NCI-H69 (cell line): Measurements from ENCODE around the gene RSRC1.
"Not testable (repeated sequence)": the region's sequence is repeated elsewhere in the genome, so short reads cannot be mapped to it uniquely, and the experiment has no call there.

ENCODE experiments used
- DNase-seq: peaks from one replicate; lab custom pipeline; 2025; lab: John Stamatoyannopoulos, UW

RSRC1 gene

DNA sequence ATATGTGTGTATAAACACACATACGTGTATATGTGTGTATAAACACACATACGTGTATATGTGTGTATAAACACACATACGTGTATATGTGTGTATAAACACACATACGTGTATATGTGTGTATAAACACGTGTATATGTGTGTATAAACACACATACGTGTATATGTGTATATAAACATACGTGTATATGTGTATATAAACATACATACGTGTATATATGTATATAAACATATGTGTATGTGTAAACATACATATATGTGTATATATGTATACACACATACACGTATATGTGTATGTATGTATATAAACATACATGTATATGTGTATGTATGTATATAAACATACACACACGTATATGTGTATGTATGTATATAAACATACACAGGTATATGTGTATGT lies 119.1 kb downstream of the RSRC1 start:
- not testable (repeated sequence) for DNase-seq

DNA sequence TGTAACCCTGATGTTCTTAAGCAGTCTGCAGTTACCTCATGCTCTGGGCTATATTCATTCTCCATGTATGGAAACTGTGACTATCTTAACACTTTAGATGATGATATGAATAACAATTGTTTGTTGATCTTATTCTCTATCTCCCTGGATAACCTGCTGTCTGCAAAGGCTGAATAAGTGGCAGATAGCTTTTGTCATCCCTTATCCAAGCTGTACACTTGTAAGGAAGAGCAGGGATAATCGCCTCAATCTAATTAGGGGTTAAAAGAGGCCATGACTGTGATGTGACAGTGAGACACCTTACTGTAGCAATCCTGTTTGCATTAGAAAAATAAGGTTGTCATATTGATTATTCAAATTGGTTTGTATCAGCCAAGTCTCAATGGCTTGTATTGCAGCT lies 123.9 kb downstream of the RSRC1 start:
- no peak for DNase-seq

DNA sequence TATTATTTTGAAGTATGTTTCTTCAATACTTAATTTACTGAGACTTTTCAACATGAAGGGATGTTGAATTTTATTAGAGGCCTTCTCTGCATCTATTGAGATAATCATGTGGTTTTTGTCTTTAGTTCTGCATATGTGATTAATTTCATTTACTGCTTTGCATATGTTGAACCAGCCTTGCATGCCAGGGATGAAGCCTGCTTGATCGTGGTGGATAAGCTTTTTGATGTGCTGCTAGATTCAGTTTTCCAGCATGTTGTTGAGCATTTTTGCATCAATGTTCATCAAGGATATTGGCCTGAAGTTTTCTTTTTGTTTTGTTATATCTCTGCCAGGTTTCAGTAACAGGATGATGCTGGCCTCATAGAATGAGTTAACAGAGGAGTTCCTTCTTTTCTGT lies 134.4 kb downstream of the RSRC1 start:
- DNase-seq: no peak

DNA sequence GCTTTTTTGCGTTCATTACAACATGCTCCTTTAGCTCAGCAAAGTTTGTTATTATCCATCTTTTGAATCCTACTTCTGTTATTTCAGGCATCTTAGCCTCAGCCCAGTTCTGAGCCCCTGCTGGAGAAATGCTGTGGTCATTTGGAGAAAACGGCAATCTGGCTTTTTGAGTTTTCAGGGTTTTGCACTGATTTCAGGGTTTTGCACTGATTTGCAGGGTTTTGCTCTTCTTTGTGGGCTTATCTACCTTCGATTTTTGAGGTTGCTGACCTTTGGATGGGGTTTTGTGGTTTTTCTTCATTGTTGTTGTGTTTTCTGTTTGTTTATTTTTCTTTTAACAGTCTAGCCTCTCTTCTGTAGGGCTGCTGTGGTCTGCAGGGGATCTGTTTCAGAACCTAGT lies 137.4 kb downstream of the RSRC1 start:
- DNase-seq: no peak

DNA sequence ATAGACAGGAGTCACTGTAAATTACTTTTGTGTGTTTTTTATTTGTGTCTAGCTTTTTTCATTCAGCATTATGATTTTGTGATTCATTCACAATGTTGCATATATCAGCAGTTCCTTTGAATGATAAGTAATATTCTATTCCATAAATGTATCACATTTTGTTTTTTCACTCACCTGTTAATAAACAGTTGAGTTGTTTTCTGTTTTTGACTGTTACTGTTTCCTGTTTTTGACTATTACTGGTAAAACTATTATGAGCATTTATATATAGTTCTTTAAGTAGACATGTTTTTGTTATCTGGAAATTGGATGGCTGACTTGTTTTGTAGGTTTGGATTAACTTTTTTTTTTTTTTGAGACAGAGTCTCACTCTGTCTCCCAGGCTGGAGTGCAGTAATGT lies 138.4 kb downstream of the RSRC1 start:
- no peak for DNase-seq

DNA sequence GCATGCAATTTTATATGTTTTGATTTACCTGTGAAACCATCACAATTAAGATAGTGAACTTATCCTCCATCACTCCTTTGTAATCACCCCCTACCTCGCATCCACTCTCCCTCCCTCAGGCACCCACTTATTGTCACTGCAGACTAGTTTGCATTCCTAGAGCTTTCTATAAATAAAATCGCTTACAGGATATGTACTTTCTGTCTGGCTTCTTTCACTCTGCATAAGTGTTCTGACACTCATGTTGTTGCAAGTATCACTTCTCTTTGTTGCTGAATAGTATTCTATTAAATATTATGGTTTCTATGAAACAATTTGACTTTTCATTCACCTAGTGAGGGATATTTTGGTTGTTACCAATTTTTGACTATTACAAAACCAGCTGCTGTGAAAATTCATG lies 139.3 kb downstream of the RSRC1 start:
- no peak for DNase-seq

DNA sequence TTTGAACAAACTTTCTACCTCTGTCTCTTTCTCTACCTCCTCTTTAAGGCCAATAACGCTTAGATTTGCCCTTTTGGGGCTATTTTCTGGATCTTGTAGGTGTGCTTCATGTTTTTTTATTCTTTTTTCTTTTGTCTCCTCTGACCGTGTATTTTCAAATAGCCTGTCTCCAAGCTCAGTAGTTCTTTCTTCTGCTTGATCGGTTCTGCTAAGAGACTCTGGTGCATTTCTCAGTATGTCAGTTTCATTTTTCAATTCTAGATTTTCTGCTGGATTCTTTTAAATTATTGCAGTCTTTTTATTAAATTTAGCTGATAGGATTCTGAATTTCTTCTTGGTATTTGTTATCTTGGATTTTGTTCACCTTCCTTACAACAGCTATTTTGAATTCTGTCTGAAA lies 148.7 kb downstream of the RSRC1 start:
- DNase-seq: no peak

DNA sequence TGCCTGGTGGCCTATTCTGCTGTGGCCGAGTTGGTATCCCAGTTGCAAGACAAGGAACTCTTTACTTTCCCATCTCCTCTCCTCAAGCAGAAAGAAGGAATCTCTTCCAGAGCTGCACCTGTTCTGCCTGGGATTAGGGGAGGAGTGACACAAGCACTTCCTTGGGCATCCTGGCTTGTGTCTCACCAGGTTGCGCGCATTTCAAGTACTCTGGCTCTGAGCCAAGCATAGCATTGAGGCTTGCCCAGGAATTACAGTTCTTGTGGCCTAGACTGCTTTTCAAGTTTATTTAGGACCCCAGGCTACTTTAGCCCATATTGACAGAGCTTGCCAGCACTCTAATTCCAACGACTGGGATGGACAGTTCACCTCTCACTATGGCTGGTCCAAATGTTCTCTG lies 150.5 kb downstream of the RSRC1 start:
- peak; percentile 38 for DNase-seq

DNA sequence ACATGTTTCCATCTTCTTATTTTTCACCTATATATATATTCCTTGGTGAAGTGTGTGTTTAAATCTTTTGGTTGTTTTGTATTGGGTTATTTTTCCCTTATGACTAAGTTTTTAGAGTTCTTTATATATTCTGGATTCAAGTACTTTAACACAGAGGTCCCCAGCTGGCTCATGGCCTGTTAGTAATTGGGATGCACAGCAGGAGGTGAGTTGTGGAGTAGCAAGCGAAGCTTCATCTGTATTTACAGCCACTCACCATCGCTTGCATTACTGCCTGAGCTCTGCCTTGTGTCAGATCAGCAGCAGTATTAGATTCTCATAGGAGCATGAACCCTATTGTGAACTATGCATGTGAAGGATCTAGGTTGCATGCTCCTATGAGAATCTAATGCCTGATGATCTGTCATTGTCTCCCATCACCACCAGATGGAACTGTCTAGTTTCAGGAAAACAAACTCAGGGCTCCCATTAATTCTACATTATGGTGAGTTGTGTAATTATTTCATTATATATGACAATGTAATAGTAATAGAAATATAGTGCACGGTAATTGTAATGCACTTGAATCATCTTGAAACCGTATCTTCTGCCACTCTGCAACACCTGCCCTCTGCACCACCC lies 151.6 kb downstream of the RSRC1 start:
- peak; percentile 10 for DNase-seq

DNA sequence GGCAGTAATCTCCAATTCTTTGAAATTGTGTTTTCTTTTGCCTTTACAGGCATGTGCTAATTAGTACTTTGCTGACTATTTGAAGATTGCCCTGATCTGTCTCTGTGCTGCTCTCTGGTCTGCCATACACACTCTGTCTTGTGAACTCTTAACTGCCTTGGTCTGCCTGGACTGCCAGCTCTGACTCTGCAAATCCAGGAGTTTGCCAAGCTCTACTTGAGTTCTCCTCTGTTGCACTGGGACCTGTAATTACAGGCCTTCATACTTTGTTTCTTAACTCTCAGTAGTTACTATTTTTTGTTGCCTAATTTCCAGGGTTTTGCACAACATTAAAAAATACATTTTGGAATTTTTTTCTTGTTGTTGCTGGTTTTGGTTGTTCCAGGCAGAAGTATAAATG lies 155.0 kb downstream of the RSRC1 start:
- DNase-seq: no peak

DNA sequence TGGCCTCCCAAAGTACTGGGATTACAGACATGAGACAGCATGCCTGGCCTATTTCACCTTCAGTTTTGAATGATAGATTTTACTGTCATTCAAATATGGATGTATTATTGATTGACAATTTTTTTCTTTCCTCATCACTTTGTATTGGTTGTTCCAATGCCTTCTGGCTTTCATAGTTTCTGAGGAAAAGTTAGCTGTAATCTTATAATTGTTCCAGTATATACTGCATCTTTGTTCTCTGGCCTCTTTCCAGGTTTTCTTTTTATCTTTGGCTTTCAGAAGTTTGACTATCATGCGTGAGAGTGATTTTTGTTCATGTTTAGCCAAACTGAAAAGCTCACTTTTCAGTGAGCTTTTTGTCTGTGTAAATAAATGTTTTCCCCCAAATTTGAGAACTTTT lies 157.1 kb downstream of the RSRC1 start:
- peak; percentile 0 for DNase-seq

DNA sequence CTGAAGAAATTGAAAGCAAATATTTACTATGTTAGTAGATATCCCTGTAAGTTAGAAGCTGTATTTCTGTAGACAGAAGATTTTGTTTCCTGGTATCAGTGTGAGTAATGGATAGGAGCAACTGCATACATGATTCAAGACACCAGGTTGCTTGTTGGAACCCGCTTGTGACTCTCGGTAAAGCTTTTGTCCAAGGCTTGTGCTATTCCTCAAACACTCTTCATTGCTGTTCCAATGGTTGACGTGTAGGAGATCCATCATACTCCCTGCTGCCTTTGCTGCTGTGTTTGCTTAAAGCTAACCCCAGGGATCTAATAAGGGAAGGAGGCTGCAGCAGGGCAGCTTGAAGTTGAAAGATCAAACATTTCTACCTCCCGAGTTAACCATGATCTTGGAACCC lies 160.1 kb downstream of the RSRC1 start:
- no peak for DNase-seq

DNA sequence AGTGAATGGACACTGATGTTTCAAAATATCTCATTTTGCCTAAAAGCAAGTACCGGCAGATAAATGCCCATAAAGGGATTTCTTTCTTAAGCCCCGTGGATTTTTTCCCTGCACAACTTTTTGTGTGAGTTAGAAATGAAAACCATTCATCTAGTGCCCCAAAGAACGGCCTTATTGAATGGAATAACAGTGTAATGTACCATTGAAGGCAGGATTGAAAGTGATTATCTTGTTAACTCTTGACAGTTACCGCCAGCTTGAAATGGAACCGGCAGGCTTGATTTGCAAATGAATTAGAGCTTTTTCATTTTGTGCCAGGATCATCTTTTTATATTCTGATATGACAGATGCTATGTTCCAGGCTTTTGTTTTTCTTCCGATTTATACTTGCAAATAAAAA lies 162.2 kb downstream of the RSRC1 start:
- DNase-seq: no peak

DNA sequence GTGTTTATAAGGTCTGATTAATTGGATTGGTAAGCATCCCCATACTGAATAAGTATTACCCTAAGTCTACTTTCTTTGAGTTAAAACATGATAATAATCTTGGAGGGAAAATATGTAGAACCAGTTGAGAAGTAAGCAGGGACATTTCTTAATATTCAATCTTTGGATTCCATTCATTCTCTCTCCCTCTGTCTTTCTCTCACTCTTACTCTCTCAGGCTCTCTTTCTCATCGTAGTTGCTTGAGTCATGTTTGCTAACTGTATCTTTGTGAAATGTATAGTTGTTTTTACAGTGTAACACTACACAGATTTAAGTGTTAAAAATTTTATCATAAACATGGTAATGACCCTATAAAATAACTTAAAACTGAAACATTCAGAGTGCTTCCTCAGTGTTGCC lies 163.8 kb downstream of the RSRC1 start:
- DNase-seq: no peak

DNA sequence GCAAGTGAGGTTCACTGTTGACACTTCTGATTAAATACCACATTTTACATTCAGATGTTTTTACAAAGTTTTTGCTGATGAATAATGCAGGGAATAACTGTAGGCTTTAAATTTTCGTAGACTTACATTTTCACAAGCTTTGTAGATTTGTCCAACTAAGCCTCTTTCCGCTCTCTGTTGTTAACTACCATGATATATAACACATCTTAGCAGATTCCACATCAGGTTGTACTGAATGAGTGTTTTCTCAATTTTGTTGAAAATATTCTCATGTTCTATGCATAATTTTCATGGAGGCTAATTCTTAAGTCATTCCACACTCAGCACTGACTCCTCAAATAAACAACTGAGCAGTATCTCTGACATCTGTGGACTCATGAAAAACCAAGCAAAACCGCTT lies 168.3 kb downstream of the RSRC1 start:
- no peak for DNase-seq

DNA sequence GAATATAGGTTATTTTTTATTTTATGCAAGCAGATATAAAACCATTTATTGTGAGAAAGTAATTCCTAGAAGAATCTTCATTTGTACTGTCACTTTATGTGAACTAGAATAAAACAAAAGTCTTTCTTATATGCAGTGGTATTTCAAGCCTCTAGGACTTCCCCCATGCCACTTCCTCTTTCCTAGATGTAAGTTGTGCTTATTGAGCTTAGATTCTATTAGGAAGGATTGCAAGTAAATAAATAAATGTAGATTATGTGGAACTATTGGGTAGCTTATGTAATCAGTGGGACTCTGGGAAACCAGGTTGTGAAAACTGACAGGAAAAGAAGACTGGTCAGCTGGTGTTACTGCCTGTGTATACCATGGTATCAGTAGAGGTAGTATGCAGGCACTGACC lies 169.7 kb downstream of the RSRC1 start:
- DNase-seq: no peak

DNA sequence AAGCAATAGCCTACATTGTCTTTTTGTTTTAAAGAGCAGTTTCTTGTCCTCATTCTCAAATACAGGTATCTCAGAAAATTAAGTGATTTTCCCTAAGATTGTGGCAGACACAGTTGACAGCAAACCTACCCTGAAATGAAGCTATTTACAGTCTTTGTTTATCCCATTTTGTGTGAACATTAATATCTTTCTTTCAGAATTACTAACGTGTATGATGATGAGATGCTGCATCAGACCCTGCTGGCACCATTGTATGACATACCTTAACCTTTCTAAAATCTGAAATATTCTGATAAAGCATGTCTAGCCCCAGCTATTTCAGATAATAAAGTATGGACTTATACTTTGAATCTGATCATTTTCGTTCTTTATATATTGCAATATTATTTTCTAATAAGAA lies 185.9 kb downstream of the RSRC1 start:
- no peak for DNase-seq

DNA sequence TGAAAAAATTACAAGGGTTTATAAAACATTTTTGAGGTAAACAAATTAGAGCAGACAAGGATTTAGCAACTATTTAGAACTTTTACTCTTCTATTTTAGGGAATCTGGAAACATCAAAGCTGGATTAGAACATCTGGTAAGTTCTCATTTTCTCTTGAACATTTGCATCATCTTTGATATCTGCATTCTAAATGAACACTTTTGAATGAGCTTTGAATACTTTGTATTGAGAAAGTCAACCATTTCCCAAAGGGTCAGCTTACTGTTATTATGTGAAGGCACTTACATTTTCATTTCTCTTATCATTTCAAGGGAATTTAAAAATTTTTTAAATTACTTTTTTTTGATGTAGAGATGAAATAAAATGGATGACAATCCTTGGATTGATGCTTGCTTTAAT lies 188.1 kb downstream of the RSRC1 start:
- no peak for DNase-seq

DNA sequence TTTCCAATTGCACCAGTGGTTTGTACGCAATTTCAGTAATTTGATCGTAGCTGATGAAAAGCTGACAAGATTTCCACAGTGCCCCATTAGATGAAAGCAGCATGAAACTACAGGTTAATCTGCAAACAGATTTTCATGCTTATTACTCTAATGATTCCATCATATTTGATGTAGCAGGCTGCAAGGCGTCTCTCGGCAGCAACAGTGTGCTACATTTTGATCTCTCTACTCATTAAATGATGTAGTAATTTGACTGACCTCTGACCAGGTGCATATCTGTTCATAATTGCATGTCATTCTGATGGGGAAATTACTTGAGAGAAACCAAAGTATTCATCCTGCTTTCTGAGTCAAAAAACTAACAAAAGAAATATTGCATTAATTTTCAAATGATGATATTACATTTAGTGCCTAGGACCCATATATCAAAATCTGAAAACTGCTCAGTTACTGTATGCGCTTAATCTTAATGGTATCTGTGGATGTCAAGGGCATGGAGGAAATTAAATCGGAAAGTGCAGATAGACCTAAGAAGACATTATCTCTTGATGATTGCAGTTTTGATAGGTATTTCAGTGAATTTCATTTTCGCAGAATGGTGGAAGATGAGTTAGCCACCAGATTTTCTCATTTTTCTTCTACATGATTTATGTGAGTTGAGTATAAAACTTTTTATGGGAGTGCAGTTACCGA lies 198.5 kb downstream of the RSRC1 start:
- no peak for DNase-seq

DNA sequence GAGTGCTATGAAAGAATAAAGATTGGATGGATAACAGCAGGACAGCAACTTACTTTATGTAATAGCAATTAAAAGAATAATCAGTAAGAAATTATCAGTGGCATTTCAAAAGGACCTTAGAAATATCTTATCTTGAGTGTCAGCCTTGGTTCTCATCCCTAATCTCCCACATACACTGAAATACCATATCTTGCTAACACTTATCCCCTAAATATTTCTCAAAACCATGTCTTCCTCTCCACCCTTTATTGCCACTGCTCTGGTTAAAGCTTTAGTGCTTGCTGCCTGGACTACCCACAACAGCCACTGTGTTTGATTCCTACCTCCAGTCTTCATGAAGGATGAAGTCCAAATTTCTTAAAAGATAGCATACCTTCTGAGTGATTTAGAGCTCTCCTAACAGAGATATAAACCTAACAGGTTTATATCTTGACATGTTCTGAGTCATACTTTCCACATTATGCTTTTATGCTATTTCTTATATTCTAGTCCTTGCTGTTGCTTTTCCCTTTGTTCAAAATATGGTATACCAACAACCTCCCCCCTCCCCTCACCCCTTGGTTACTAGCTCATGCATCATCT lies 202.8 kb downstream of the RSRC1 start:
- DNase-seq: no peak

DNA sequence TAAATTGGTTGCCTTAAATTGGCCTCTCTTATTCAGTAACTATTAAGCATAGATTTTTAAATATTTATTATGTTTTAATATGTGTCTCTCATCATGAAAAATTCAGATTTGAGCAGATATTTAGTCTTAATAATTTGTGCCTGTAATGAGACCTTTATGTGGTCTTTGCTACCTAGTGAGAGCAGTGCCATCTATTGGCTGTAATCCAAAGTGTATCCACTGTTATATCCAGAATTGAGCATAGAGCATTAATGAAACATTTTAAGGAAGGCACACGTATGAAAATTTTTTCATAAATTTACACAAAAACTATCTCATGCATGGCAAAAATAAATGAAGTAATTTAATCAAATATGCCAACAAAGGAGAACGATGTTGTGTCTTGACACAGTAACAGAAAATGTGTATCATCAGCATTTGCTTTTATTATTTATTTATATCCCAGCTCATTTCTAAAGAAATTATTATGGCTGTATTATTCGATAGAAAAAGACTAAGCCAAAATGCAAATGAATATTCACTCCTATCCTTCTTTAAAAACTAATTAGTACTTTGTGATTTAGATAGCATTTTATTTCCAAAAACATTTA lies 203.5 kb downstream of the RSRC1 start:
- peak; percentile 64 for DNase-seq

DNA sequence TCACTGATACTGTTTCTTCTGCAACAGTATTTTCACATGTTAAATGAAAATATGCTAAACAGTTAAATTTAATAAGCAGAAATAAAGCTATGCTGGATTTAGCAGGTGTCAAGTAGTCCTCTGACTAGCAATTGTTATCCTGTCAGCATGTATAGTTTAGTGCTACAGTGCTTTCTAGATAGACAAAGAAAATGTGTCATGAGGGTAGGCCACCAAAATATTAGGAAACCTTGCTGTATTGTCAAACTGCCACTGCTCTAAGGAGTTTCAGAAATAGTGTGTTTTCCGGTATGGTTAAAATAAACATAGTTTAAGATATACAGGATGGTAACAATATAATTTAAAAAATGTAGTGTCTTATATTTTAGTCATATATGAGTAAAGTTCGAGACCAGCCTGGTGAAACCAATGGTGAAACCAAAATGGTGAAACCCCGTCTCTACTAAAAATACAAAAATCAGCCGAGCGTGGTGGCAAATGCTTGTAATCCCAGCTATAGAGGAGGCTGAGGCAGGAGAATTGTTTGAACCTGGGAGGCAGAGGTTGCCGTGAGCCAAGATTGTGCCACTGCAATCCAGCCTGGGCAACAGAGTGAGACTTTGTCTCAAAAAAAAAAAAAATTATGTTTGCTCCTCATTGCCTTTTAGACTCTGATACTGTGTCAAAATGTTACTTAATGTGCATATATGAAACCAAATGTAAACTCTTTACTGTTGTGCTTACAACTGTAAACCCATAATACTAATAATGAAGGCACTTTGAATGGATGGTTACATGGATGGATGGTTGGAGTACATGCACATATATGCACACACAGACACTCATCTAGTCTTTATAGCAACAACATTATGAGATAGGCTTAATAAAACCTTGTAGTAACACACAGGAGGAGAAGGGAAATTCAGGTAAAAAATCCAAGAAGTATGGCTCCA lies 204.8 kb downstream of the RSRC1 start:
- DNase-seq: no peak
